Measurements from ENCODE around the gene THTPA.

The THTPA gene

GRCh38 chr14:23566112-23566777 is 10.2 kb downstream of the THTPA start:
- H3K27ac ChIP-seq, result no peak overlapping the region
- in situ Hi-C loops (cut with HindIII; ENCODE audit: low pct_ligation_motif_present, low sequenced_read_pairs), result no loop called here
- H3K27me3 ChIP-seq (replicated peaks), result no peaks in the 10 kb centered on the region
- H3K4me3 ChIP-seq (ENCODE audit: low read depth, low read length), result no peak overlapping the region
- H3K36me3 ChIP-seq (replicated peaks), result no peaks in the 10 kb centered on the region
- DNase-seq, result no peak
- TF ChIP-seq, protein P1, sequence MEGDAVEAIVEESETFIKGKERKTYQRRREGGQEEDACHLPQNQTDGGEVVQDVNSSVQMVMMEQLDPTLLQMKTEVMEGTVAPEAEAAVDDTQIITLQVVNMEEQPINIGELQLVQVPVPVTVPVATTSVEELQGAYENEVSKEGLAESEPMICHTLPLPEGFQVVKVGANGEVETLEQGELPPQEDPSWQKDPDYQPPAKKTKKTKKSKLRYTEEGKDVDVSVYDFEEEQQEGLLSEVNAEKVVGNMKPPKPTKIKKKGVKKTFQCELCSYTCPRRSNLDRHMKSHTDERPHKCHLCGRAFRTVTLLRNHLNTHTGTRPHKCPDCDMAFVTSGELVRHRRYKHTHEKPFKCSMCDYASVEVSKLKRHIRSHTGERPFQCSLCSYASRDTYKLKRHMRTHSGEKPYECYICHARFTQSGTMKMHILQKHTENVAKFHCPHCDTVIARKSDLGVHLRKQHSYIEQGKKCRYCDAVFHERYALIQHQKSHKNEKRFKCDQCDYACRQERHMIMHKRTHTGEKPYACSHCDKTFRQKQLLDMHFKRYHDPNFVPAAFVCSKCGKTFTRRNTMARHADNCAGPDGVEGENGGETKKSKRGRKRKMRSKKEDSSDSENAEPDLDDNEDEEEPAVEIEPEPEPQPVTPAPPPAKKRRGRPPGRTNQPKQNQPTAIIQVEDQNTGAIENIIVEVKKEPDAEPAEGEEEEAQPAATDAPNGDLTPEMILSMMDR (IDR thresholded peaks at IDR 0.05; ENCODE audit: low read depth, low read length, missing control alignments), result no peak

GRCh38 chr14:23566778-23567185 is 10.7 kb downstream of the THTPA start:
- Histone ChIP-seq H3K27ac (no peak overlapping the region), H3K27me3 (replicated peaks) (no peaks in the 10 kb centered on the region), H3K4me3 (ENCODE audit: low read depth, low read length) (peak overlapping the region; percentile 66), H3K36me3 (replicated peaks) (no peaks in the 10 kb centered on the region)
- TF ChIP-seq, protein P1 (IDR thresholded peaks at IDR 0.05; ENCODE audit: low read depth, low read length, missing control alignments), result peak; percentile 49
- peak; percentile 16 for DNase-seq
- in situ Hi-C loops (cut with HindIII; ENCODE audit: low pct_ligation_motif_present, low sequenced_read_pairs), result no loop called here

GRCh38 chr14:23567186-23568020 is 11.3 kb downstream of the THTPA start, which contains the start of gene AP1G2:
Gene AP1G2 (minus strand): TSS chr14:23567791. CDS start chr14:23567314, 477 bp downstream.
- TF ChIP-seq, protein P1 (IDR thresholded peaks at IDR 0.05; ENCODE audit: low read depth, low read length, missing control alignments), result no peak
- Histone ChIP-seq H3K4me3 (ENCODE audit: low read depth, low read length) (peak within 1 kb of the TSS; percentile 66), H3K36me3 (replicated peaks) (no peaks in the 10 kb centered on the region), H3K27ac (no peak within 1 kb of the TSS), H3K27me3 (replicated peaks) (no peaks in the 10 kb centered on the region)
- in situ Hi-C loops (cut with HindIII; ENCODE audit: low pct_ligation_motif_present, low sequenced_read_pairs), result no loop called here
- peak; percentile 17 for DNase-seq

GRCh38 chr14:23568021-23568599 is 12.0 kb downstream of the THTPA start:
- no peak overlapping the region for H3K4me3 ChIP-seq (ENCODE audit: low read depth, low read length)
- TF ChIP-seq, protein P1 (IDR thresholded peaks at IDR 0.05; ENCODE audit: low read depth, low read length, missing control alignments), result no peak
- no peaks in the 10 kb centered on the region for H3K36me3 ChIP-seq (replicated peaks)

GRCh38 chr14:23568600-23569331 is 12.7 kb downstream of the THTPA start:
- in situ Hi-C loops (cut with HindIII; ENCODE audit: low pct_ligation_motif_present, low sequenced_read_pairs), result no loop called here
- Histone ChIP-seq H3K27ac (no peak overlapping the region), H3K4me3 (ENCODE audit: low read depth, low read length) (no peak overlapping the region), H3K36me3 (replicated peaks) (no peaks in the 10 kb centered on the region), H3K27me3 (replicated peaks) (no peaks in the 10 kb centered on the region)
- no peak for DNase-seq
- TF ChIP-seq, protein P1 (IDR thresholded peaks at IDR 0.05; ENCODE audit: low read depth, low read length, missing control alignments), result peak; percentile 66

More at GRCh38 chr14:23568021-23568599, 12.0 kb downstream of the THTPA start:
- in situ Hi-C loops (cut with HindIII; ENCODE audit: low pct_ligation_motif_present, low sequenced_read_pairs), result no loop called here
- DNase-seq, result no peak
- Histone ChIP-seq H3K27me3 (replicated peaks) (no peaks in the 10 kb centered on the region), H3K27ac (no peak overlapping the region)
